K562 (cell line): ENCODE results near the gene MACROD2. TPM values are rescaled to one million over a fixed set of nuclear protein-coding genes. Genes with fewer than 3 reads are reported as not detected.

ENCODE experiments used
- ATAC-seq: fragments of 200-7000 bp; cut with Tn5 transposase; 3 replicates; pipeline ENCODE4 v1.9.1; 2020; ENCODE audit warnings: moderate library complexity
- BruUV-seq: library from RNA; stranded (reverse); fragments of 400-500 nt; replicated peaks from 2 replicates; lab custom pipeline; 2021; lab: Mats Ljungman, UMichigan
- CTCF ChIA-PET: fragments of 300-600 bp; formaldehyde crosslinking; extraction: SDS; loops from one replicate; lab custom pipeline; 2021; ENCODE audit warnings: low intra/inter-chr PET ratio; lab: Yijun Ruan, JAX
- POLR2A ChIA-PET: fragments of 300-600, 350-650 bp; sonication (Branson Sonifier 250); formaldehyde crosslinking; extraction: SDS; loops from one replicate; lab custom pipeline; 2021; ENCODE audit warnings: antibody characterized with exemption, inconsistent platforms; lab: Yijun Ruan, JAX
- DNase-seq, 4 experiments: peaks; one replicate each; pipeline versions ENCODE4 v3.0.0 to v3.0.0-alpha.2; 2011 to 2018; ENCODE audit warnings: low spot score in 3 of 4, mixed read lengths in 3 of 4; ENCODE audit errors: extremely low read depth in 1 of 4
- FAIRE-seq: peaks from 2 replicates; lab custom pipeline; 2011; peaks lifted over from hg19 to GRCh38; lab: Jason Lieb, UNC
- H2AFZ ChIP-seq: 2 replicates; pipeline ENCODE4 v1.6.0; 2011; ENCODE audit warnings: low read depth, low read length, control low read depth, inconsistent platforms
- H3K27ac ChIP-seq: fragments of 200-600 bp; 3 replicates; pipeline ENCODE4 v1.8.0; 2011; ENCODE audit warnings: low read depth, mild to moderate bottlenecking, control low read depth, inconsistent platforms, low read length, moderate library complexity, mixed read lengths; ENCODE audit errors: extremely low read depth
- H3K27me3 ChIP-seq, 2 experiments: fragments of 300-600 bp in 1 of 2; 2 replicates in 1 of 2; 3 replicates in 1 of 2; pipeline versions ENCODE4 v1.6.0 to v1.8.0; 2011; ENCODE audit warnings: inconsistent platforms in 2 of 2, low read length in 2 of 2, mild to moderate bottlenecking in 1 of 2, mixed read lengths in 1 of 2, moderate library complexity in 1 of 2; ENCODE audit not compliant: control insufficient read depth in 2 of 2, insufficient read depth in 2 of 2
- H3K36me3 ChIP-seq: fragments of 300-600 bp; 3 replicates; pipeline ENCODE4 v1.8.0; 2011; ENCODE audit warnings: mild to moderate bottlenecking, low read length, inconsistent platforms; ENCODE audit not compliant: control insufficient read depth, insufficient read depth
- H3K4me1 ChIP-seq, 2 experiments: fragments of 200-600 bp in 1 of 2; replicated peaks in 1 of 2; 2 replicates in 1 of 2; 3 replicates in 1 of 2; pipeline versions ENCODE4 v1.5.1 to v1.8.0; 2011; ENCODE audit warnings: inconsistent platforms in 2 of 2, low read length in 2 of 2, mild to moderate bottlenecking in 1 of 2, mixed read lengths in 1 of 2, moderate library complexity in 1 of 2; ENCODE audit not compliant: control insufficient read depth in 2 of 2, insufficient read depth in 2 of 2
- H3K4me2 ChIP-seq: 2 replicates; pipeline ENCODE4 v1.6.1; 2011; ENCODE audit warnings: low read length, control low read depth, inconsistent platforms, mixed read lengths; ENCODE audit not compliant: insufficient read depth
- H3K4me3 ChIP-seq: fragments of 200-600 bp; sonication (generic), shearing (Covaris generic); 2 replicates; pipeline ENCODE4 v1.5.1; 2016; ENCODE audit warnings: control low read depth, inconsistent platforms
- H3K79me2 ChIP-seq: fragments of 200-600 bp; 3 replicates; pipeline ENCODE4 v1.8.0; 2011; ENCODE audit warnings: low read length, inconsistent platforms; ENCODE audit not compliant: control insufficient read depth, insufficient read depth
- H3K9ac ChIP-seq, 2 experiments: 2 replicates each; pipeline versions ENCODE4 v1.6.0 to v1.6.1; 2011; ENCODE audit warnings: low read depth in 2 of 2, low read length in 2 of 2, control low read depth in 1 of 2, inconsistent platforms in 1 of 2, mild to moderate bottlenecking in 1 of 2, mixed read lengths in 1 of 2; ENCODE audit not compliant: insufficient read depth in 1 of 2
- H3K9me1 ChIP-seq: one replicate; pipeline ENCODE4 v1.6.0; 2011; ENCODE audit warnings: inconsistent platforms, mild to moderate bottlenecking, low read length, moderate library complexity; ENCODE audit not compliant: control insufficient read depth, insufficient read depth
- H3K9me3 ChIP-seq: replicated peaks from 2 replicates; pipeline ENCODE4 v1.5.1; 2011; ENCODE audit warnings: low read depth, low read length, inconsistent platforms; ENCODE audit not compliant: control insufficient read depth, insufficient read depth
- H4K20me1 ChIP-seq: replicated peaks from 2 replicates; pipeline ENCODE4 v1.6.1; 2011; ENCODE audit warnings: low read length, inconsistent platforms, mixed read lengths; ENCODE audit not compliant: control insufficient read depth, insufficient read depth
- AFF4 ChIP-seq: sonication (generic); formaldehyde crosslinking; IDR thresholded peaks from 2 replicates; pipeline ENCODE4 v1.8.0; 2023; ENCODE audit warnings: mild to moderate bottlenecking, missing genetic modification reagents
- BRCA1 ChIP-seq, 2 experiments: fragments of 450-650 bp in 1 of 2; sonication (generic) in 1 of 2; formaldehyde crosslinking in 1 of 2; IDR thresholded peaks; 2 replicates each; pipeline versions ENCODE4 v1.5.0 to v1.6.1; 2017 to 2020; ENCODE audit warnings: mild to moderate bottlenecking in 1 of 2, missing genetic modification reagents in 1 of 2
- CC2D1A ChIP-seq: fragments of 450-650 bp; IDR thresholded peaks from 2 replicates; pipeline ENCODE4 v1.6.1; 2017; ENCODE audit warnings: mild to moderate bottlenecking
- FOXK2 ChIP-seq, 2 experiments: fragments of 450-650 bp; IDR thresholded peaks in 1 of 2; conservative IDR thresholded peaks in 1 of 2; 2 replicates each; pipeline ENCODE4 v1.6.1; 2016; ENCODE audit warnings: low read depth in 2 of 2, mild to moderate bottlenecking in 1 of 2
- HCFC1 ChIP-seq: IDR thresholded peaks from 2 replicates; pipeline ENCODE4 v1.6.1; 2012; ENCODE audit warnings: low read depth, low read length, improper control_type of control experiment
- LCOR ChIP-seq: sonication (generic); formaldehyde crosslinking; IDR thresholded peaks from 2 replicates; pipeline ENCODE4 v1.8.0; 2022; ENCODE audit warnings: mild to moderate bottlenecking, missing genetic modification reagents
- MAX ChIP-seq: sonication (generic); formaldehyde crosslinking; IDR thresholded peaks from 2 replicates; pipeline ENCODE4 v1.9.0; 2022; ENCODE audit warnings: mild to moderate bottlenecking, missing genetic modification reagents
- SIN3B ChIP-seq: fragments of 450-650 bp; IDR thresholded peaks from 2 replicates; pipeline ENCODE4 v1.6.1; 2017; ENCODE audit warnings: low read depth, mild to moderate bottlenecking, moderate library complexity
- USF2 ChIP-seq: sonication (generic); formaldehyde crosslinking; IDR thresholded peaks from 2 replicates; pipeline ENCODE4 v1.5.0; 2020; ENCODE audit warnings: missing genetic modification reagents
- ZNF764 ChIP-seq: fragments of 250-450 bp; sonication (Bioruptor Pico); IDR thresholded peaks from 2 replicates; pipeline ENCODE4 v1.4.0; 2020; ENCODE audit warnings: low read depth, mild to moderate bottlenecking, moderate library complexity
- WGBS: fragments of 100-300 bp; shearing (Covaris generic); methylation state at CpG from one replicate; pipeline ENCODE4 v1.1.6; 2016; ENCODE audit warnings: low coverage, mixed read lengths; ENCODE audit not compliant: insufficient coverage; ENCODE audit errors: missing lambda C conversion rate; 5-methylcytosine and 5-hydroxymethylcytosine counted together
- in situ Hi-C: fragments of 300-500 bp; cut with MboI; formaldehyde crosslinking; loops from 4 replicates; pipeline ENCODE4 v1.15.0; 2018; ENCODE audit warnings: inconsistent platforms, mixed read lengths
- intact Hi-C: fragments of 100-400 bp; cut with micrococcal nuclease; formaldehyde crosslinking; loops from 2 replicates; pipeline ENCODE4 v1.14.2; 2022
- polyA plus RNA-seq, 8 experiments: library from polyadenylated mRNA; depleted of rRNA in 4 of 8; stranded (reverse) in 5 of 8; unstranded in 3 of 8; fragments of >200 nt; fragmentation: Nextera tagmentation in 2 of 8; fragmentation: Illumina TruSeq in 1 of 8; extraction: Ambion mirVana in 2 of 8; extraction: Trizol in 1 of 8; gene quantifications; 2 replicates each; pipeline versions ENCODE4 v1.2.1 to v1.2.3, GENCODE V29; 2011 to 2014; ENCODE audit warnings: inconsistent platforms in 1 of 8, missing spikeins in 1 of 8
- total RNA-seq, 7 experiments: library from RNA; depleted of rRNA in 6 of 7; stranded (reverse); fragments of >200 nt in 6 of 7; fragmentation: Illumina TruSeq in 2 of 7; extraction: Trizol in 2 of 7; gene quantifications; 2 replicates each; pipeline versions ENCODE4 v1.2.1 to v1.2.3, GENCODE V29; 2011 to 2021; ENCODE audit warnings: low replicate concordance in 1 of 7
- TF ChIP-seq, protein P1 (sequence below): sonication (generic); formaldehyde crosslinking; IDR thresholded peaks from 2 replicates; pipeline ENCODE4 v1.8.0; 2022; ENCODE audit warnings: mild to moderate bottlenecking, missing genetic modification reagents

MACROD2 gene
- total and polyA plus RNA-seq, 9 of the 15 experiments (the other 6 are each of a cell fraction or from before 2014, with no cell fraction given), result not detected

GRCh38 chr20:16001286-16001685 lies 2006.0 kb downstream of the MACROD2 start:
- BruUV-seq, result no TSS peak
- CTCF ChIA-PET, result no interaction called here
- WGBS, result 0% methylated on average over 2 of the region's 2 CpGs
- Histone ChIP-seq H3K4me3 (no peak overlapping the region), H3K27ac (no peak overlapping the region), H2AFZ (no peak overlapping the region), H3K9me1 (no peaks in the 10 kb centered on the region), H3K4me1 (no peaks in the 10 kb centered on the region), H4K20me1 (no peaks in the 10 kb centered on the region), H3K36me3 (no peaks in the 10 kb centered on the region), H3K27me3 (no peaks in the 10 kb centered on the region), H3K9me3 (no peaks in the 10 kb centered on the region), H3K9ac (no peak overlapping the region), H3K79me2 (no peaks in the 10 kb centered on the region), H3K4me2 (no peak overlapping the region)
- no peak for DNase-seq
- no peak for ATAC-seq
- POLR2A ChIA-PET, result no interaction called here
- in situ Hi-C loops, result no loop called here
- intact Hi-C loops, result no loop called here
- no peak for FAIRE-seq
- TF ChIP-seq BRCA1 (IDR thresholded peaks at IDR 0.05) (no peak), BRCA1 (CRISPR knock-in tag; IDR thresholded peaks at IDR 0.05) (no peak), HCFC1 (no peak), LCOR (CRISPR knock-in tag) (no peak), CC2D1A (no peak), USF2 (no peak), FOXK2 (conservative IDR thresholded peaks at IDR 0.05 in 1 of 2, IDR thresholded peaks at IDR 0.05 in 1 of 2; ENCODE audit: low read depth in 2 of 2) (no peak), MAX (CRISPR knock-in tag) (no peak), AFF4 (CRISPR knock-in tag) (no peak), SIN3B (no peak), ZNF764 (no peak)
- TF ChIP-seq, protein P1, sequence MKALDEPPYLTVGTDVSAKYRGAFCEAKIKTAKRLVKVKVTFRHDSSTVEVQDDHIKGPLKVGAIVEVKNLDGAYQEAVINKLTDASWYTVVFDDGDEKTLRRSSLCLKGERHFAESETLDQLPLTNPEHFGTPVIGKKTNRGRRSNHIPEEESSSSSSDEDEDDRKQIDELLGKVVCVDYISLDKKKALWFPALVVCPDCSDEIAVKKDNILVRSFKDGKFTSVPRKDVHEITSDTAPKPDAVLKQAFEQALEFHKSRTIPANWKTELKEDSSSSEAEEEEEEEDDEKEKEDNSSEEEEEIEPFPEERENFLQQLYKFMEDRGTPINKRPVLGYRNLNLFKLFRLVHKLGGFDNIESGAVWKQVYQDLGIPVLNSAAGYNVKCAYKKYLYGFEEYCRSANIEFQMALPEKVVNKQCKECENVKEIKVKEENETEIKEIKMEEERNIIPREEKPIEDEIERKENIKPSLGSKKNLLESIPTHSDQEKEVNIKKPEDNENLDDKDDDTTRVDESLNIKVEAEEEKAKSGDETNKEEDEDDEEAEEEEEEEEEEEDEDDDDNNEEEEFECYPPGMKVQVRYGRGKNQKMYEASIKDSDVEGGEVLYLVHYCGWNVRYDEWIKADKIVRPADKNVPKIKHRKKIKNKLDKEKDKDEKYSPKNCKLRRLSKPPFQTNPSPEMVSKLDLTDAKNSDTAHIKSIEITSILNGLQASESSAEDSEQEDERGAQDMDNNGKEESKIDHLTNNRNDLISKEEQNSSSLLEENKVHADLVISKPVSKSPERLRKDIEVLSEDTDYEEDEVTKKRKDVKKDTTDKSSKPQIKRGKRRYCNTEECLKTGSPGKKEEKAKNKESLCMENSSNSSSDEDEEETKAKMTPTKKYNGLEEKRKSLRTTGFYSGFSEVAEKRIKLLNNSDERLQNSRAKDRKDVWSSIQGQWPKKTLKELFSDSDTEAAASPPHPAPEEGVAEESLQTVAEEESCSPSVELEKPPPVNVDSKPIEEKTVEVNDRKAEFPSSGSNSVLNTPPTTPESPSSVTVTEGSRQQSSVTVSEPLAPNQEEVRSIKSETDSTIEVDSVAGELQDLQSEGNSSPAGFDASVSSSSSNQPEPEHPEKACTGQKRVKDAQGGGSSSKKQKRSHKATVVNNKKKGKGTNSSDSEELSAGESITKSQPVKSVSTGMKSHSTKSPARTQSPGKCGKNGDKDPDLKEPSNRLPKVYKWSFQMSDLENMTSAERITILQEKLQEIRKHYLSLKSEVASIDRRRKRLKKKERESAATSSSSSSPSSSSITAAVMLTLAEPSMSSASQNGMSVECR, result no peak
